Measurements from ENCODE around the gene NKX6-2.
"Not testable (repeated sequence)": the region's sequence is repeated elsewhere in the genome, so short reads cannot be mapped to it uniquely, and the experiment has no call there.

NKX6-2 gene

DNA sequence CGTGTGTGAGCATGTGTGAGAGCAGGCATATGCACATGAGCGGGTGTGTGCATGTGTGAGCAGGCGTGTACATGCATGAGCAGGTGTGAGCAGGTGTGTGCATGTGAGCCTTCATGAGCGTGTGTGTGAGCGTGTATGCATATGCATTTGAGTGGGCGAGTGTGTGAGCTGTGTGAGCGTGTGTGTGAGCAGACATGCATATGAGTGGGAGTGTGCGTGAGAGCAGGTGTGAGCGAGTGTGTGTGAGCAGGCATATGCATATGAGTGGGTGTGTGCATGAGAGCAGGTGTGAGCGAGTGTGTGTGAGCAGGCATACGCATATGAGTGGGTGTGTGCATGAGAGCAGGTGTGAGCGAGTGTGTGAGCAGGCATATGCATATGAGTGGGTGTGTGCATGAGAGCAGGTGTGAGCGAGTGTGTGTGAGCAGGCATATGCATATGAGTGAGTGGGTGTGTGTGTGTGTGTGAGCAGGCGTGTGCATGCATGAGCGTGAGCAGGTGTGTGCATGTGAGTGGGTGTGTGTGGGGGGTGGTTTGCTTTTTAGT is 30.7 kb downstream of the NKX6-2 start:
- DNase-seq (ENCODE audit: low read depth): no peak

DNA sequence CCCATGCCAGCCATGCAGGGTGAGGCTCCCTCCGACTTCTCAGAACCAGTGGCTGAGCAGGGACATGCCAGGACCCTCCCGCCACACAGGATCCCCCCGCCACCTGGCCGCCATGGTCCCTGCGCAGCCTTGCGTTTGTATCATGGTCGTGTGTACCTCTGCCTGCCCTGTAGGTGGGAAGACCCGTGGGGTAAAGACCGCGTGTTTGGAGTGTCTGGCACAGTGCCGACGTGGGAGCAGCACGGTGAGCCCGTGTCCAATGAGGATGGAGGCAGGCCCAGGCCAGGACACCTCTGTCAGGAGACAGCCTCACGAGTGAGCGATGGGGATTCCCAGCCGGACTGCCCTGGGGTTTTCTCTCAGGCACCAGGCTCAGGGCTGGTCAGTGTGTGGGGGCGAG is 31.9 kb downstream of the NKX6-2 start:
- no peak for DNase-seq (ENCODE audit: low read depth)

DNA sequence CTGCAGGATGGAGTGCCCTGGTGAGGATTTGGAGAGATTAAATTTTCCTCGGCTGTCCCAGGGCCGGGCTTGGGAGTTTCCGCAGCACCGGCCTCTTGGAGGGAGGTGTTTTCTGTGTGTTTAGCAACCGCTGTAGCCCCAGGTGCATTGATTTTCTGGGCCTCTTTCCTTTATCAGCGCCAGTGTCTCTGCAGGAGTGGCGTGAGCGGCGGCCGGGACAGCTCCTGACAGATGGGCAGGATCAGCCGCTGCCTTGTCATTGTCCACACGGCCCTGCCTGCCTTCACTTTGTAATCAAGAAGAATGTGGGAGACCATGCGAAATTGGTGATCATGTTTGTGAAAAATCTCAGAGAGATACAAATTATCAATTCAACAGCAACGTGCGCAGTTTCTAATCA is 32.4 kb downstream of the NKX6-2 start:
- DNase-seq (ENCODE audit: low read depth): no peak

DNA sequence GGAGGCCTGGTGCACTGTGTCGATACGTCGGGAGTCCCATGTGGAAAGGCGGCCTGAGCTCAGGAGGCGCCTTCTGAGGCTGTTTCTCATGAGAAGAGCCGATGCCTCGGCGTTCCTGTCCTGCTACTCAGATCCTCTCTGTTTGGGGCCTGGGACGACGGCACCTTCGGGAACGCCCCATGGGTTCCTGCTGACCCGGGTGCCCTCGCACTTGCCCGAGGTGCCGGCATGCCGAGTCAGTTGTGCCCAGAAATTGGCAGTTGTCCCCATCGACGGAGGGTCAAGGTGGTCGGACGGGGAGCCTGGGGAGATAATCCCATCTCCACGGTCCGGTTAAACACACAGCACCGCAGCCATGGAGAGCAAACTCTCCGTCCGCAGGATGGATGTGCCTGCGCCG is 33.0 kb downstream of the NKX6-2 start:
- DNase-seq (ENCODE audit: low read depth): no peak

DNA sequence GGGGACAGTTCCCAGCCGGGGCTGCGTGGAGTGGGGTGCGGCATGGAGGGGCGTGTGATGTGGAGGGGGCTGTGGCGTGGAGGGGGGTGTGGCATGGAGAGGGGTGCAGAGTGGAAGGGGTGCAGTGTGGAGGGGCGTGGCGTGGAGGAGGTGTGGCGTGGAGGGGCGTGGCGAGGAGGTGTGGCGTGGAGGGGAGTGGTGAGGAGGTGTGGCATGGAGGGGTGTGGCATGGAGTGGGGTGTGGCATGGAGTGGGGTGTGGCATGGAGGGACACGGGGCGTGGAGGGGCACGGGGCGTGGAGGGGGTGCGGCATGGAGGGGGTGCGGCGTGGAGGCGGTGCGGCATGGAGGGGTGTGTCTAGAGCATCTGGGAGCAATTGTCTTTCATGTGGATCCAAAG is 33.6 kb downstream of the NKX6-2 start:
- DNase-seq (ENCODE audit: low read depth): no peak

DNA sequence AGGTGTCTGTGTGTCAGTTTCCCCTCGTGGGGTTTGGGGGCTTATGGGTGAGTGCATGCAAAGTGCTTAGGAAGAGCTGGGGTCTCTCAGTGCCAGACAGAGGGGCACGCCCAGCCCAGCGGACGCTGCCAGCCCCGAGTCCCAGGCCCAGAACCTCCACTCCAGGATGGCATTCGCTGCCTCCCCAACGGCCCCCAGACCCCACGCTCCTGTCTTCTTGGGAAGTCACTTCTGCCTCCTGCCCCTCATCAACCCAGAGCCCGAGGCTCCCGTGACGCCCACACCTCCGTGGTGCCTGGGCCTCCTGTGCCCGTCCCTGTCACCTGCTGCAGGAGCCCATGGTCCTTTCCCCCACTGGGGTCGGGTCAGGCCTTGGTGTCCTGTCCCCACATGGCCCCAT is 35.0 kb downstream of the NKX6-2 start:
- no peak for DNase-seq (ENCODE audit: low read depth)

DNA sequence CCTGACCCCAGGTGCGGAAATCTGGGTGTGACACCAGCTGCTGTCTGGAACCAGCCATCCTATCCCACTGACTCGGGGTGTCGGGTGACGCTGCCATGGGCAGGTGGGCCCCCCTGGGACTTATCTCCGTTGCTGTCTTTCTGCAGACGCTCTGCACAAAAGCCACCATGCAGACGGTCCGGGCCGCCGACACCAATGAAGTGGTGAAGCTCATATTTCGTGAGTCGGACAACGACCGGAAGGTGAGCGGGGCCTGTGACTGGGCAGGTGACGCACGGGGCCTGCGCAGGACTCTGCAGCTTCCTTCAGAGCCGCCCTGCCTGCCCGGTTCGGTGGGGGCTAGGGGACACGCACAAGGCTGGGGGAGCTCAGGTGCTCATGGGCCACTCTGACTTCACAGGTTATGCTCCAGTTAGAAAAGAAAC is 36.6 kb downstream of the NKX6-2 start:
- DNase-seq (ENCODE audit: low read depth): no peak

DNA sequence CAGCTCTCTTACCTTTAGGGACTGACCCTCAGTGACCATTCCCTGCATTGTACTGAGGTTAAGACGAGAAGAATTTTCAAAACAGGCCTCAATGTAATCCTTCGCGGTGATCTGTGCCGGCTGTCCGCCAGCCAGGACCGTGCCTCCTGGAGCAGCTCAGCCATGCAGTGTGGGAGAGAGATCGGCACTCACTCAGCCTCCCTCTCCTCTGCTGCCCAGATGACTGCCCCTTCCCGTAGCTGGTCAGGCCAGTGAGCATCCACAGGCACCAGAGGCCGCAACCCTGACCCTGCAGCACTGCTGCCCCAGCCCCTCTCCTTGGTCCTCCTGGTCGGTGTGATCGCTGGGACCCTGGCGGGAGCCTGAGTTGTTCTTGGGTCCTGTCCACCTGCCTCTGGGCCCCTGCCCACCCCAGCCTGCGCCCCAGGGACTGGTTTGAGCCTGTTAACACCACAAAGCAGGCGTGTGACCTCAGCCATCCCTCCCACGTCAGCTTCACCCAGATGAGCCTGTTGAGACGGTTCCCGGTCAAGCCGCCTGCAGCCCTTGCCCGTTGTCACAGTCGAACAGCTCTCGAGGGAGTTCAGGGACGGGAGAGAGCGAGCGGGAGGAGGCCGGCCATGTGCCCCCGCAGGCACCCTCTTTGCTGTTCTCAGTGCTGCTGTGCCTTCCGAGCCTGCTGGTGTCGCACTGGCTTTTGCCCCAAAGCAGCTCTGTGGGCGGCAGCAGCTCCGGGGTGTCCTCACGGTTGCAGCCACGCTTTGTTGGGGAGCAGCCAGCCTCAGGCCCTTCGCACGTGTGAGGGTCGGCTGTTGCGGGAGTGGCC is 37.2 kb downstream of the NKX6-2 start:
- DNase-seq (ENCODE audit: low read depth): no peak

DNA sequence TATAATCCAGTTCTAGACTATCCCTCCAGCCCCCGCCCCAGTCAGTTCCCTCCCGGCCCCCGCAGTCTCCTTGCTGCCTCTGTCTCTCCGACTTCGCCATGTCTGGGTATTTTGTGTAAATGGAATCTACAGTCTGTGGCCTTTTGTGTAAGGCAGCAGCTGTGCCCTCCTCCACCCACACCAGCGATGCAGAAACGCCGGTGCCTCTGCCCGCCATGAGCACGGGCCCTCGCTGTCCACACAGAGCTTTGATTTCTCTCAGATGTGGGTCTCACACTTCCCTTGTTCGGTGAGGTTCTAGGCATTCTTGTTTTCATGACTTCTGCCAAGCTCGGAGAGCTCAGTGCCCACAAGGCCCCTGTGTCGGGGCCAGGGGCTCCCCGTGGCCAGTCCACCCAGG is 37.8 kb downstream of the NKX6-2 start:
- no peak for DNase-seq (ENCODE audit: low read depth)

DNA sequence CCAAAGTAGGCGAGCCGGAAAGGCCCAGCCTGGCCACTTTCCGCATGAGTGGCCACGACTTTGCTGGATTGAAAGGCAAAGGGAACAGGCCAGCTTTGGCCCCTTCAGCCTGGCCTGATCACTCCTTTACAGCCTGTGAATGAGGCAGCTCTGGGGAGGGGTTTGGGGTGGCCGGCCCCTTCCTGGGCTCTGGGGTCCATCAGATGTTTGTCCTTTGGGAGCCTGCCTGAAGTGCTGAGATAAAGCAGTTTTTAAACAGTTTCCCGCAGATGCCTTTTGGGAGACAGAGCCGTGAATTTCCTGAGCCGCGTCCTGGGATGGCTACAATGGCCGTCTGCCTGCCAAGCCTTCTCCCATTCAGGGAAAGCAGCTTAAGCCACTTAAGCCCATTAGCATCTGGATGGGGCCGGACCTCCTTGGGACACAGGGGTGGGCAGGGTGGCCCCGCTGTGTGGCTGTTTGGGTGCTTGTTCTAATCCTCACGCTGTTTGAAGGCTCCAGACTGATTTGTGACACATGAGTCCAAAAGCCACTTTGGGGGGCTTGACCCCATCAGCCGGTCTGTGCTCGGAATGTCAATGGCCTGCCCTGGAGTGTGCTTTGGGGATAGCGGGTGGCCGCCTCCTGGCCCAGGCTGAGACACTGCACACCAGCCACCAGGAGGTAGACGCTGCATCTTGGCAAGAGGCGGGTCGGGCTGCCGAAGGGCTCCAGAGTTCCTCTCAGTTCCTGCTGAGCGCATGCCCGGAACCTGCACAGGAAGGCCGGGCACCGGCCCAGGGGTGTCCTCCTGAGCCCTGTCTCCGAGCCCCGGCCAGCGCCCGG is 38.9 kb downstream of the NKX6-2 start:
- DNase-seq (ENCODE audit: low read depth): no peak

DNA sequence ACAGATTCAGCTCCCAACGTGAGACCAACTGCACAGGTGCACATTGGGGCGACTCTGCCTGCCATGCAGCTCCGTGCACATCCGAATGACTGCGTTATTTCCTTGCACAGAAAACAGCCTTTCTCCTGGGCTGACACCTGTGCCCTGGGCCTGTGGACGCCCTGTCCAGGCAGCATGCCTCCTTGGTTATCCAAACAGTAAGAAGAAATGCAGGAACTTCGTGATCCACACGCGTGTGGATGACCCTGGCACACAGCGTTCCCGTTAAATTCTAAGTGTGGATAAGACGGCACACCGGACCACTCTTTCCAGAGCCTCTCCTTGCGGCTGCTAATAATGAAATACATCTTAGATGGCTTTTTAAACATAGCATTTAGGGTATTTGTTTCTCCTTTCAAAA is 39.6 kb downstream of the NKX6-2 start:
- DNase-seq (ENCODE audit: low read depth): no peak

DNA sequence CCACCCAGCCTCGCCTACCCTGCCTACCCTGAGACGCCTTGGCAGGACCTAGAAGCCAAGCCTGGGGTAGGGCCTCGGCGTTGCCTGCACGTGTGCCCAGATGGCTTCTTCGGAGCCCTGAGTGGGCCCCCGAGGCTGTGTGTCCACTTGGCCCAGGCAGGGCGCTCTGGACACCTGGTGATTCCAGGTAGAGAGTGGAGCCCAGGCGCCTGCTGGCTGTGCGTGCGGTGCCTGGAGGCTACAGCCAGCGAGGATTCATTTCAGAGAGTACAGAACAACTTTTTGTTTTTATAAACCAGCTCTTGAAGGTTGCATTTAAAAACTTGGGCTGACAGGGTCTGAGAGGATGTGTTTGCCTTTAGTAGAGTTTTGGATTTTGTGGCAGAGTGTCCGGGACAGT is 40.0 kb downstream of the NKX6-2 start:
- DNase-seq (ENCODE audit: low read depth): no peak

DNA sequence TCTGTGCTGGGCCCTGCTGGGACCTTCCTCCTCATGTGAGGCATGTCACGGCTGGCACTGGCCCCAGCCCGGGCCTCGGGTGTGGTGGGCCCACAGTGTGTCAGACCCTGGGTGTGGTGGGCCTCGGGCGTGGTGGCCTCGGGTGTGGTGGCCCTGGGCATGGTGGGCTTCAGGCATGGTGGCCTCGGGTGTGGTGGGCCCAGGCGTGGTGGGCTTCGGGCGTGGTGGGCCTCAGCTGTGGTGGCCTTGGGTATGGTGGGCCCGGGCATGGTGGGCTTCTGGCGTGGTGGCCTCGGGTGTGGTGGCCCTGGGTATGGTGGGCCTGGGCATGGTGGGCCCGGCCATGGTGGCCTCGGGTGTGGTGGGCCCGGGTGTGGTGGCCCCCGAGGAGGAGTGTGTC is 40.4 kb downstream of the NKX6-2 start:
- no peak for DNase-seq (ENCODE audit: low read depth)

DNA sequence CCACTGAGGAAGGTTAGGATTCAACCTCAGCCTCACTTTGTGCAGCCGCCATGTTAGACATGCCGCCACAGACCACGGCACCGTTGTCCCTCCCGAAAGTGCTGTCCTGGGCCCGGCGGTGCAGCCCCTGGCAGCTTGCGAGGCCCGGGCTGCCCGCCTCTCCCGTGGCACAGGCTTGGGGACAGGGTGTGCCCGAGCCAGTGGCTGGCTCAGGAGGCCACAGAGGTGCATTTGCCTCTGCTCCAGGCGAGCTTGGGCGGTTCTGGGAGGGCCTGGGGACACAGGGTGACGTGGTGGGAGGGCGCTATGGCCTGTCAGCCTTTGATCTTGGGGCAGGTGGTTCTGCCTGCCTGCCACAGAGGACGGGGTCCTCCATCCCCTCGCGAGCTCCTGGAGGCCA is 41.1 kb downstream of the NKX6-2 start:
- DNase-seq (ENCODE audit: low read depth): no peak

DNA sequence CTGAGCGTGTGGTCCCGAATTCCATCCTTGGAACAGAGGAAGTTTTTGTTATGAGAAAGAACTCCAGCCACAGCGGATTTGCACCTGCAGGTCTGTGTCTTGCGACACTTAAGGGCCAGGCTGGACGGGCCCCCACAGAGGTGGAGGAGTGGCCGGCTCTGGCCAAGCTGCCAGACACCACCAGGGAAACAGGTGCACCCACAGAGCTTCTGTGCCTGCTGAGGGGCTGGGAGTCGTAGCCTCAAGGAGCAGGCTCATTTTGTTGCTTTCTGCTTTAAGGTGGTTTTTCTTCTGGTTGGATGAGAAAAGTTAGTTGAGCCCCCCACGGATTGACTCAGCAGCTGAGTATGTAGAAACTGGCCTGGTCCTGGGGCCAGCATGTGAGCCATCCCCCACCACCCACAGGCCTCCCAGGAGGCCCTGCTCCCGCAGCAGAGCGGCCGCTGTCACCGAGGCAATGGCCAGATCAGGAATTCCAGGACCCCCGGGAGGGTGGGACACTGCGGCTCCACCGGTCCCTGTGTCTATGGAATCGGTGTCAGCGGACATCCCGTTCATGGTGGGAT is 41.9 kb downstream of the NKX6-2 start:
- no peak for DNase-seq (ENCODE audit: low read depth)

DNA sequence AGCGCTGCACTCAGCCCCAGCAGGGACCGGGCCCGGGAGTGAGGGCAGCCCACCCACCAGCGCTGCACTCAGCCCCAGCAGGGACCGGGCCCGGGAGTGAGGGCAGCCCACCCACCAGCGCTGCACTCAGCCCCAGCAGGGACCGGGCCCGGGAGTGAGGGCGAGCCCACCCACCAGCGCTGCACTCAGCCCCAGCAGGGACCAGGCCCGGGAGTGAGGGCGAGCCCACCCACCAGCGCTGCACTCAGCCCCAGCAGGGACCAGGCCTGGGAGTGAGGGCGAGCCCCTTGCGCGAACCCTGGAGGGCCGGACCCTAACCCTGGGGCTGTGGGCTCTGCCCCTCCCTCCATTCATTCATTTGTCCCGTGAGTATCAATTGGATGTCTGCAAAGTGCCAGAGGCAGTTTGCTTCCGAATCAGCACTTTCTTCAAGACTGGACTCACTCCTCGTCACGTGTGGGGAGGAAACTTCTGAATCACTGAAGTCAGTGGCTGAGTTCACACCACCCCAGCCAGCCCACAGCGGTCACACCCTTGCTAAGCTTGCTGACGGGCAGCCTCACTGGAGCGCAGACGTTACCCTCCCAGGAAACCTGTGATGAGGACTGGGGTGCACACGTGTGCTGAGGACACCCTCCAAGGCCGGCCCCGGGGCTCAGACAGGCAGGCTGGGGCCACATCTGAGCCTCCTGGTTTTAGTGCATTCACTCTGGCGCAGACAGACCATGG is 42.6 kb downstream of the NKX6-2 start:
- DNase-seq (ENCODE audit: low read depth): not testable (repeated sequence)

DNA sequence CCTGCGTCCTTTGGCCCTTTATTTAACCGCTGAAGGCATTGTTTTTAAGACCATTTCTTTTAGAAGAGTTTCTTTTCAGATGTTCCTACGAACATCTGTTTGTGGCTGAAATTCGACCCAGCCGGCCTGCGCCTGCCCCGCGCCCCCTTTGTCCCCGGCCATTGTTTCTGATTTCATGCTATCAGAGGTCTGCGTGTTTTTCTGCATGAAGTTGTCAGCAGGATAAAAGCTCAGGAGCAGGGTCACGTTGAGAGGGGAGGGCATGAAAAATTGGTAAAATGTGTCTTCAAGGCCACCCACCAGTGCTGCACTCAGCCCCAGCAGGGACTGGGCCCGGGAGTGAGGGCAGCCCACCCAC is 43.1 kb downstream of the NKX6-2 start:
- no peak for DNase-seq (ENCODE audit: low read depth)

DNA sequence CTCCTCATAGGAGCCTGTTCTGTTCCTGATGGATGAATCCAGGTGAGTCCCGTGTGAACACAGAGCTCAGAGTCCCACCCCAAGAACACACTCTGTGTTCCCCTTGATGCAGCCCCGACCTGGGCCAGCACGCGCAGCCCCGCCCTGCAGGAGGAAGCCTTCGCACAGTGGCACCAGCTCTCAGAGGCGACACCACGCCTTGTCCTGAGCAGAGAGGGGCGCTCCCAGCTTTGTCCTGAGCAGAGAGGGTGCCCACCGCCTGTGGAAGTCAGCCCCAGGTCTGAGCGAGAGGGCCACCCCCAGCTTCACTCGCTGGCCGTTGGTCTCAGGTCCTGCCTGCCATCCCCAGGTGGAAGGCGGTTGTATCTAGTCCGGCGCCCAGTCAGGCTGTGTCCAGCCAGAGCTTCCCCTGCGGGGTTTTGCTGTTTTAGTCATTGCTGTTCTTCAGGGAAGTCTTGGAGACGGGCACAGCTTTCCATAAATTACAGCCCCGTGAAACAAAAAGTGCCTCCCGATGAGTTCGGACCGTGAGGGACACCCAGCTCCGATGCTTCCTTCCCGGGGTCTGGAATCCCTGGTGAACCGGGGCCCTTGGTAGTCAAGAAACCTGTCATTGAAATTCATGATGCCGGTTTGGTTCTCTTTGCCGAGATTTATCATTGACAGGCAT is 43.6 kb downstream of the NKX6-2 start:
- no peak for DNase-seq (ENCODE audit: low read depth)

DNA sequence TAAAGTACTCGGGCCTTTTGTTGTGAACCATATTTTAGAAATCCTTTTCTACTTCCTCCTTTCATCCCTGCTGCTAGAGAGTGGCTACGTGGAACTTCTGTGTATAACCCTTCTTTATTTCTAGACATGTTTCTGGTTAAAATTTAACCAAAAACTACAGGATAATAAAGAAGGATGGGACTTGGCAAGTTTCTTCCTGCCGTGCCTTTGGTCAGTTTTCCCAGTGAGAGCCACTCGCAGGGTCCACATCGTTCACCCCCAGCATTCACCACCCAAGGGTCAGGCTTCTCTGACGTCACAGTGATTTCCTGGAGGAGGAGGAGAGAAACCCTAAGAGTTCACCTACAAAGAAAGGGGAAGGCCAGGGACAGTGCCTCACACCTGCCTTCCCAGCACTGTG is 45.4 kb downstream of the NKX6-2 start:
- DNase-seq (ENCODE audit: low read depth): no peak

DNA sequence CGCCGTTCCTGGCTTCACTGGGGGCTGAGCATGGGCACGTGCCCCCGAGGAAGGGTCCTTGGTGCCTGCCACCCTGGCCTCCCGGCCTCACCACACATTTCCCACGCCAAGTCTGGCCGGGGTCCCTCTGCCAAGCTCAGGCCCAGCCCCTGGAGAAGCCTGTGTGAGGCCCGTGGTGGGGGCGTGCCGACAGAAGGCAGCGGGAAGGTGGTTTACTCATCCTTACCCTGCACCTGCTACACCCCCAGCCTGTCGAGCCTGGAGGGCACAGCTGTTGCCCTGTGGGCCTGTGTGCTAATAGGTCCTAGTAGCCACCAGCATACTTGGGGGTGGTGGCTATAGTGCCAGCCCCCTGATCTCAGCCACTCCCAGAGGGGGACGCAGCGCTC is 46.7 kb downstream of the NKX6-2 start:
- DNase-seq (ENCODE audit: low read depth): no peak

DNA sequence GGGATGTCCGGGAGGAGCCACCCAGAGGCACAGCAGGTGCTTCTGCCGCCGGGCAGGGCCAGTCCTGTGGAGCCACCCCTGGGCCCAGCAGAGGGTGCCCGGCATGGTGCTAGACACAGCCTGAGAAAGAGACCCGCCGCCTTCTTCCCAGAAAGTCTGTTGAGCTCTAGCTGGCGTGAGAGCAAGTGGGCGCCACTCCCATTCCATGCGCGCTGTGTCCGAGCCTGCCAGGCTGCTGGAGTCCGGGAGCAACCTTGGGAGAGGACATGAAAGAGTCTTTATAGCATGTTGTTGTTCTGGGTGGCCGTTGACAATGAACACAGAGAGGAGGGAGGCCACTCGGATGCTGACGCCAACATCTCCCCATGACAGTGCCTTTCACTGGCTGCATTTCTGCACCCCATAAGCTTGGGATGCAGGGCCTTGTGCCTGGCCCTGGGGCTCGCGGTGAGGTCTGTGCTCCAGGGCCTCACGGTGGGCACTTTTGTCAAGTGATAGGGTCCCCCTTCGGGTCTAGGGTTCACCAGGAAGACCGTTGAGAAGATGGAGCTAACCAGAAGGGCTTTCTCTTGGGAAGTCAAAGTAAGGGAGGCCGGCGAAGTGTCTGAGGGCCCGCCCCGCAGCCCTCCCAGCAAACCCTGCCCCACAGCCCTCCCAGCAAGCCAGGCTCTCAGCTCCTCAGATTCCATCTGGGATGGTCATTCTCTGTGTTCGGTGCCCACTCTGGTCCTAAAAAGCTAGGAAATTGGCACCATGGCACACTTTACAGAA is 47.3 kb downstream of the NKX6-2 start:
- no peak for DNase-seq (ENCODE audit: low read depth)

Data from activated T-cell treated with anti-CD3 and anti-CD28 coated beads for 24 hours (primary cell).